HG03159 (cell line): ENCODE results near the gene TMEM132D.

Experiments
- ATAC-seq: cut with Tn5 transposase; IDR thresholded peaks from one replicate; pipeline ENCODE4 v1.9.1; 2021; ENCODE audit warnings: mild to moderate bottlenecking, moderate library complexity; ENCODE audit not compliant: unreplicated experiment

Gene TMEM132D

DNA sequence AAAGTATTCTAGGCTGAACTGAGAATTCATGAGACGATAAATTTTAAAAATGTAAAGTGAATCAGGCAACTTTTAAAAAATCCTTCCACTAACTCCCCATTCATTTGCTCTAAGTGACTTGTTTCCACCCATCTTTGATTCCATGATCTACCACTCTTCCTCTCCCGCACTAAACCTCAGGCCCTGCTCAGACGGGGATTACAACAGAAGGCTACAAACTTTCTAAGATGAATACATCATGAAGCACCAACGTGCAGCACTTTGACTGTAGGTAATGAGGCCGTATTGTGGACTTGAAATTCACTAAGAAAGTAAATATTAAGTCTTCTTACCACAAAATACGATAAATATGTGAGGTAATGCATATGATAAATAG is 30.0 kb downstream of the TMEM132D start:
- no peak for ATAC-seq

- no peak for ATAC-seq
These were observed 30.6 kb downstream of the TMEM132D start for GRCh38 chr12:129873111-129873832.

GRCh38 chr12:129871991-129872972 is 31.5 kb downstream of the TMEM132D start:
- no peak for ATAC-seq

DNA sequence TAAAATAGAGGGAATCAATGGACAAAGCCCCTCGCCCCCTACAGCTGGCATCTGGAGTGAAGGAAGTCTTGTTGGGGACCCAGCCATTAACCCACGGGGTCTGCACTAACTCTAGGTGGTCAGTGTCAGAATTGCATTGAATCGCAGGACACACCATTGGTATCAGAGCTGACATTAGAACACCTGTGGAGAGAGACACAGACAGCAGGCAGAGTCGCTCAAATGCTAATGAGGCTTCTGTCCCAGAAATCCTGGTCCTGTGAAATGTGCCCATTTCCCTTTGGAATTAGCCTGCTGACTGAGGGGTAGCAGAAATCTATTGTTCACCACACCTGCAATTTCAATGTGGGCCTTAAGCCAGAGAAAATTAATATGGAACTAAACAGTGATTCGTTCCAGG is 33.0 kb downstream of the TMEM132D start:
- ATAC-seq = no peak

DNA sequence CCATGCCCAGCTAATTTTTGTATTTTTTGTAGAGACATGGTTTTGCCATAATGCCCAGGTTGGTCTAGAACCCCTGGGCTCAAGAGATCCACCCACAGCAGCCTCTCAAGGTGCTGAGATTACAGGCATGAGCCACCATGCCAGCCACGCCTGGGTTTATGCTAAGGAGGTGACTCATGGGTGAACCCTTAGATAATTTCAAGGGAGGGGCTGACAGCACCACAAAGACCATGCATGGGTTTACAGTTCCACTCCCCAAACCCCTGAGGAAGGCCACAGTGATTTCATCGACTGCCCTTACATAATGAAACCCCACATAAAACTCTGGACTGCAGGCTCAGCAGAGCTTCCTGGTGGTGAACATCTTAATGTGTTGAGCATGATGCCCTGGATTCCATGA is 33.7 kb downstream of the TMEM132D start:
- ATAC-seq = no peak

- no peak for ATAC-seq
These were observed 35.2 kb downstream of the TMEM132D start for GRCh38 chr12:129868575-129868974.

DNA sequence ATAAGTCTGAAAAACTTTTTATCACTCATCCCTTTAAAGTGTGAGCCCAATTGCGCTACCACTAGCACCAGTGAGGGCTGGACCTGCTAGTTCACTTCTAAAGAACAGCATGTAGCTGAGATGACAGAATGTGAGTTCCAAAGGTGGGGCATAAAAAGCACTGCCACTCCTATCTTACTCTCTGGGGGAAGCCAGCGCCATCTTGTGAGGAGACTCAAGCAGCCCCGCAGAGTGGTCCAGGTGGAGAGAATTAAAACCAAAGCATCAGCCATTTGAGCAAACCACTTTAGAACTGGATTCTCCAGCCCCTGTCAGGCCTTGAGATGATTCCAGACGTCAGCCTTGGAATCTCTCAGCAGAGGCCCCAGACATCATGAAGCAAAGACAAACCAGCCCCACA is 39.9 kb downstream of the TMEM132D start:
- no peak for ATAC-seq

- ATAC-seq = no peak
These were observed 41.2 kb downstream of the TMEM132D start for GRCh38 chr12:129862561-129863175.

DNA sequence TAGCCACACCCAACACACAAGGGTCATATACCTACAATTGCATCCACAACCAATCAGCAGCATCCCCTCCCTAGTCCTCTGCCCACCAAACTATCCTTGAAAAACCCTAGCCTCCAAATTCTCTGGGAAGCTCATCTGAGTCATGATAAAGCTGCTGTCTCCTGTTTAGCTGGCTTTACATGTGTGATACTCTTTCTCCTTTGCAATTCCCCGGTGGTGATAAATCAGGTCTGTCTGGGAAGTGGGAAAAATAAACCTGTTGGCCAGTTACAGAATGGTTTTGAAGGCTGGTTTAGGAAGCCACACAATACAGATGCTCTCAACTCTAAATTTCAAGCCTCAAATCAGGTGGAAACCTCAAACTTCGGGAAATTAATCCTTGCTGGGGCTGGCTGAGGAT is 41.9 kb downstream of the TMEM132D start:
- no peak for ATAC-seq

DNA sequence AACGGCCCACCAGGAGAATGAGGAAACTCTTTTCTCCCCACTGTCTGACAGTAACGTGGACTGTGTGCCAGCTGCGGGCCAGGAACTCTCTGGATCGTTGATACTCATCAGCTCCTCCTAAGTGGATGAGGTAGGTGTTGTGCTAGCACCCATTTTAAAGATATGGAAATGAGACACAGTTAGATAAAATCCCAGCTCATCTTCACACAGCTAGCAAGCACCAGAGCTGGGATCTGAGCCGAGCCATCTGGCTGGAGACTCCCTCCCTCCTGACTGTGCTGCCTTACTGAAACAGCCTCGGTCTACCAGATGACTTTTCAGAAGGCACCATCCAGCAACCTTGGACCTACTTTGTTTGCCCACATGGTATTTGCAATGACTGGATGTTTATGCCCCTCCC is 49.2 kb downstream of the TMEM132D start:
- ATAC-seq = no peak

DNA sequence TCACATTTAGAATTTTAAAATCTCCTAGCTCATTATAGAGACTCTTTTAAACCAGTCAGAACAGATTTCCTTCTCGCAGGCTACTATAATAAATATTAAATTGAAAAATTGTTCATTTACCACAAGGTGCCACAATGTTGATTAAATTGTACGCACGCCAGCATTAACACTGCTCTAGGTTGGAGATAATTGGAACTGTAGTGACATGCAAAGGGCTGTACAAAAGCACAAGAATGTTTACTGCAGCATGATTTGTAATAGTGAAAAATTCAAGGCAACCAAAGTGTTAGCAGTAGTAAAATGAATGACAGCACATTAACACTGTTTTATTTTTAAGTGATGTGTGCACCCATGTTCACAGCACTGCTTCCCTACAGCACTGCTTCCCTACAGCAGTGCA is 52.5 kb downstream of the TMEM132D start:
- ATAC-seq = no peak

DNA sequence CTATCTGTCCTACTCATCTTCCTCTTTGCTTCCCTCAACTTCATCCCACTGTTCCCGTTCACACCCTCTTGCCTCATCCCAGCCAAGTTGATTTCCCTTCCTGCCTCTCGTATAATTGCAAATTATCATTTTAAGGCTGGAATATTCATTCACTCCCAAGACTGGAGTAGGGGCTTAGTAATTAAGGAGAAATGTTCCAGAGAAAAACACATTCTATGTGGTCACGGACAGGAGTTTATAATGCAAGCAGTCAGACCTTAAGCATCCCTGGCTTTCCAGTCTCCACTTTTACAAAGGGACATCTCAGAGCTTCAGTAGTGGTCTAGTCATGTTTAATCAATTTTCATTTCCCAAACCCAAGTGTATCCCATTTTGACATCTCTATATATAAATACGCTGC is 54.9 kb downstream of the TMEM132D start:
- no peak for ATAC-seq

DNA sequence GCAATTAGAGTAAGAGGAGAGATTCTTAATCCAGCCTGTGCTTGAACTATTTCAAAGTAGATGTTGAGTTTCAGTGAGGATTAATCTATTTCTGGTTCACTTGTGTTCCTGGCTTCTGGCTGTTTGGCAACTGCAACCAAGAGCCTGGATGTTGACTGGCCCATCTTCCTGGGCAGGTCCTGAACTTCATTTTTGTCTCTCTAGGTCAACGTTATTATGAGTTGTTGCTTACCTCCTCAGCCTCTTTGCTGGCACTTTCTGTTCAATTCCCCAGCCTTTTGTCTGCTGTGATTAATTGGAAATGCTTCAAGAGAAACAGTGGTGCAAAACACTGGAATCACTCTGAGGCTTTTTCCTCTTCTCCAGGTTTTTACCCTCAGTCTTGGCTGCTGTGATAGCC is 56.8 kb downstream of the TMEM132D start:
- no peak for ATAC-seq

GRCh38 chr12:129844662-129845220 is 59.1 kb downstream of the TMEM132D start:
- no peak for ATAC-seq

- no peak for ATAC-seq
These were observed 62.6 kb downstream of the TMEM132D start for GRCh38 chr12:129841251-129841650.

GRCh38 chr12:129840145-129840884 is 63.5 kb downstream of the TMEM132D start:
- no peak for ATAC-seq

DNA sequence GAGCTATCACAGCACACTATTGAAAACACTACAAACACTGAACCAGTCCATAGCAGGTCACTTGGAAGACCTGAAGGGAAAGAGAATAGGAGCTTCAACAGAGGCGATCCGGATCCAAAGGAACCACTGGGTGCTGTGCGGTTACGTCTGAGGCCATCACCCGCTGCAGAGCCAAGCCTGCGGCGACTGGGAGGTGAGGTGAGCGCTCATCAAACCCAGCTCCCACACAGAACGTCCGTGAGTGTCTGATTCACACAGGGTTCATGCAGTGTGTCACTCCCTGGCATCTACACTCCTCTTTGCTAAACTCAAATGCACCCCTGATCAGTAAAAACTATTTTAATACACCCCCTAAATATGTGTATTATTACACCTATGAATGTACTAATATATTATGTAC is 64.1 kb downstream of the TMEM132D start:
- ATAC-seq = no peak

DNA sequence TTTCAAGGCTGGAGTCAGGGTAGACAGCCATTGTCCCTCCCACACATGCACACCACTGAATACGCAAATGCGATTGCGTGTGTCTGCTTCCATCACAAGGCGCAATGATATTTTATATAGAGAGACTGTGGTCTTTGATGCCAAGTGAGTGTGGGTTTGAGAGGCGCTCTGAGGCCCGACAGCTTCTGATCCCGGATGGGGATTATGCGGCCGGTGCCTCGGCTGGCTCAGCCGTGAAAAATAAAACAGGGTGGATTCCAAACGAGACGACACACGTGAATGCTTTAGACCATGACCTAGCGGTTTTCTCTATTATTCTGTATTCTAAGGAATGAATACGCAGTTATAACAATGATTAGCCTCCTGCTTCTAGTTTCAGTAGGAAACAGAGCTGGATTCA is 72.5 kb downstream of the TMEM132D start:
- no peak for ATAC-seq

DNA sequence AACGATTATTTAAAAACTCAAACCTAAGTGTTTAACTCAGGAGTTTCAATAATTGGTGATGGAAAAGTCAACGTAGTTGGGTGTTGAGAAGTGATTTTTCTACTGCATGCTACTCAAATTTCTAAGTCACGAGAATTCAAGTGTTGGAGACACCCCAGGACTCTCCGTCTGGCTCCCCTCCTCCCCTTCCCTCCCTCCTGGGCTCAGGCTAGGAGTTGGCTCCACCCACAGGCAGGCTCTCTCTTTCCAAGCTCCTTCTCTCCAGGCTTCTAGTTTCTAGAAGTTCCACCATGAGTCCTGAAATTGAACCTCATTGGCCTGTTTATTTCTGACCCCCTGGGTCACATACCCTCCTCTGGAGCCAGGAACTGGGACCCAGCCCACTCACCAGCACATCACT is 73.0 kb downstream of the TMEM132D start:
- ATAC-seq = no peak

- ATAC-seq = no peak
These were observed 75.9 kb downstream of the TMEM132D start for GRCh38 chr12:129827866-129828384.
